Measurements from ENCODE around the gene PCNT. TPM values are rescaled to one million over a fixed set of nuclear protein-coding genes. Genes with fewer than 3 reads are reported as not detected.
A peak's percentile ranks its signal among the peaks of the same experiment; 100 is the strongest.

PCNT gene
- total and polyA plus RNA-seq, 9 of the 15 experiments (the other 6 are each of a cell fraction or from before 2014, with no cell fraction given): 9.1 to 53.5 (median 31.3) TPM

DNA sequence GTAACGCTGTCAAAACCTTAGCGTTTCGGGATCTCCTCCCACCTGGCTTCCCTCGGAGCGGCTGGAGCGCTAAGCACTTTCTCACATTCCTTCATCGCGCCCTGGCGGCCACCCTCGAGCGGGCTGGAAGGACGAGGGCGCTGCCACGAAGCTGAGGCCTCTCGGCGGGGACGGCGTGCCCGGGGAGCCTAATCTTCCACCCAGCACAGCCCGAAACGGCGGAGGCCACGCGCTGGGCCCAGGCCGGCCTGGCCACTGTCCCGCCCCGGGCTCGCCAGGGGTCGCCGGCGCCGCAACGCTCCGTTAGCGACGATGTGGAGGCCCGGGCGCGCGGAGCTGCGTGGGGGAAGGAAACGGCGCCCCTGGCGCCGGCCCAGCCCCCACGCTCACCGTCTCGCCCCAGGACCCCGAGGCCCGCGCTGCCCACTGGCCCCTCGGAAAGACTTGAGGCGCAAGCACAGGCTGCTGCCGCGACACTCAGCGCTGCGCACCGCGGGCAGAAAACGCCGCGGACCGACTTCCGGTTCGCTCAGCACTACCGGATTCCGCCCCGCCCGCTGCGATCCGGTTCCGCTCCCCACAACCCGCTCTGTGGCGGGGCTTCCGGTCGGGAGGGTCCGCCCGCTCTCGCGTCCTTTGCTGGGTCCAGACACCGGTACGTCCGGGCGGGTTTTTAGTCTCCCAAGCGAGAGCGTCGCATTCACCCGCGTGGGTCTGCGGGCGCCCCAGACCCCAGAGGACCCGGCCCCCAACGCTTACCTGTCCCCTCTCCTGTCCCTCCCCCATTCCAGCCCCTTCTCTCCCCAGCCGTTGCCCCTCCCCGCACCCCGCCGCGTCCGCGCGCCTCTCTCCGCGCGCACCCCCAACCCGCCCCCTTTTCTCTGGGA, 38.0 kb upstream of the PCNT start, which contains the start of gene YBEY (continued):
- TF ChIP-seq CBX3 (IDR thresholded peaks at IDR 0.05; ENCODE audit: borderline replicate concordance in 1 of 2, low read length in 2 of 2) (peak in 1 of 2 experiments; percentile 13; a peak in 1 of 3 replicates), SLC30A9 (CRISPR knock-in tag; IDR thresholded peaks at IDR 0.05) (no peak; the same call in 1 of the 2 replicates), HDAC3 (IDR thresholded peaks at IDR 0.05; ENCODE audit: borderline replicate concordance, partially characterized antibody) (no peak), SMAD2 (IDR thresholded peaks at IDR 0.05; ENCODE audit: low read depth, low read length) (no peak), DPF2 (IDR thresholded peaks at IDR 0.05) (0 out of 2 replicates have a peak, but pooled peaks have one; percentile 6), ETV5 (CRISPR knock-in tag; IDR thresholded peaks at IDR 0.05; ENCODE audit: low read depth) (peak; percentile 90), NFIC (IDR thresholded peaks at IDR 0.05) (peak; percentile 54; the same call in 1 of the 2 replicates), ZC3H11A (IDR thresholded peaks at IDR 0.05; ENCODE audit: low read depth, low read length) (peak; percentile 52; the same call in 1 of the 2 replicates), DACH1 (IDR thresholded peaks at IDR 0.05; ENCODE audit: partially characterized antibody) (no peak), MTA1 (IDR thresholded peaks at IDR 0.05; ENCODE audit: borderline replicate concordance) (no peak), MED1 (CRISPR knock-in tag; IDR thresholded peaks at IDR 0.05; ENCODE audit: borderline replicate concordance) (no peak), SMARCC2 (IDR thresholded peaks at IDR 0.05; ENCODE audit: low read depth) (no peak; the same call in 1 of the 2 replicates), CBFA2T3 (IDR thresholded peaks at IDR 0.05) (no peak), ZNF347 (CRISPR knock-in tag; IDR thresholded peaks at IDR 0.05; ENCODE audit: low read depth) (no peak), ZNF354B (CRISPR knock-in tag; IDR thresholded peaks at IDR 0.05) (no peak)
- TF ChIP-seq, protein P1, sequence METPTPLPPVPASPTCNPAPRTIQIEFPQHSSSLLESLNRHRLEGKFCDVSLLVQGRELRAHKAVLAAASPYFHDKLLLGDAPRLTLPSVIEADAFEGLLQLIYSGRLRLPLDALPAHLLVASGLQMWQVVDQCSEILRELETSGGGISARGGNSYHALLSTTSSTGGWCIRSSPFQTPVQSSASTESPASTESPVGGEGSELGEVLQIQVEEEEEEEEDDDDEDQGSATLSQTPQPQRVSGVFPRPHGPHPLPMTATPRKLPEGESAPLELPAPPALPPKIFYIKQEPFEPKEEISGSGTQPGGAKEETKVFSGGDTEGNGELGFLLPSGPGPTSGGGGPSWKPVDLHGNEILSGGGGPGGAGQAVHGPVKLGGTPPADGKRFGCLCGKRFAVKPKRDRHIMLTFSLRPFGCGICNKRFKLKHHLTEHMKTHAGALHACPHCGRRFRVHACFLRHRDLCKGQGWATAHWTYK (CRISPR knock-in tag; IDR thresholded peaks at IDR 0.05): no peak
- TF ChIP-seq, protein P2, sequence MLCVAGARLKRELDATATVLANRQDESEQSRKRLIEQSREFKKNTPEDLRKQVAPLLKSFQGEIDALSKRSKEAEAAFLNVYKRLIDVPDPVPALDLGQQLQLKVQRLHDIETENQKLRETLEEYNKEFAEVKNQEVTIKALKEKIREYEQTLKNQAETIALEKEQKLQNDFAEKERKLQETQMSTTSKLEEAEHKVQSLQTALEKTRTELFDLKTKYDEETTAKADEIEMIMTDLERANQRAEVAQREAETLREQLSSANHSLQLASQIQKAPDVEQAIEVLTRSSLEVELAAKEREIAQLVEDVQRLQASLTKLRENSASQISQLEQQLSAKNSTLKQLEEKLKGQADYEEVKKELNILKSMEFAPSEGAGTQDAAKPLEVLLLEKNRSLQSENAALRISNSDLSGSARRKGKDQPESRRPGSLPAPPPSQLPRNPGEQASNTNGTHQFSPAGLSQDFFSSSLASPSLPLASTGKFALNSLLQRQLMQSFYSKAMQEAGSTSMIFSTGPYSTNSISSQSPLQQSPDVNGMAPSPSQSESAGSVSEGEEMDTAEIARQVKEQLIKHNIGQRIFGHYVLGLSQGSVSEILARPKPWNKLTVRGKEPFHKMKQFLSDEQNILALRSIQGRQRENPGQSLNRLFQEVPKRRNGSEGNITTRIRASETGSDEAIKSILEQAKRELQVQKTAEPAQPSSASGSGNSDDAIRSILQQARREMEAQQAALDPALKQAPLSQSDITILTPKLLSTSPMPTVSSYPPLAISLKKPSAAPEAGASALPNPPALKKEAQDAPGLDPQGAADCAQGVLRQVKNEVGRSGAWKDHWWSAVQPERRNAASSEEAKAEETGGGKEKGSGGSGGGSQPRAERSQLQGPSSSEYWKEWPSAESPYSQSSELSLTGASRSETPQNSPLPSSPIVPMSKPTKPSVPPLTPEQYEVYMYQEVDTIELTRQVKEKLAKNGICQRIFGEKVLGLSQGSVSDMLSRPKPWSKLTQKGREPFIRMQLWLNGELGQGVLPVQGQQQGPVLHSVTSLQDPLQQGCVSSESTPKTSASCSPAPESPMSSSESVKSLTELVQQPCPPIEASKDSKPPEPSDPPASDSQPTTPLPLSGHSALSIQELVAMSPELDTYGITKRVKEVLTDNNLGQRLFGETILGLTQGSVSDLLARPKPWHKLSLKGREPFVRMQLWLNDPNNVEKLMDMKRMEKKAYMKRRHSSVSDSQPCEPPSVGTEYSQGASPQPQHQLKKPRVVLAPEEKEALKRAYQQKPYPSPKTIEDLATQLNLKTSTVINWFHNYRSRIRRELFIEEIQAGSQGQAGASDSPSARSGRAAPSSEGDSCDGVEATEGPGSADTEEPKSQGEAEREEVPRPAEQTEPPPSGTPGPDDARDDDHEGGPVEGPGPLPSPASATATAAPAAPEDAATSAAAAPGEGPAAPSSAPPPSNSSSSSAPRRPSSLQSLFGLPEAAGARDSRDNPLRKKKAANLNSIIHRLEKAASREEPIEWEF (CRISPR knock-in tag; IDR thresholded peaks at IDR 0.05): no peak
- TF ChIP-seq, protein P3, sequence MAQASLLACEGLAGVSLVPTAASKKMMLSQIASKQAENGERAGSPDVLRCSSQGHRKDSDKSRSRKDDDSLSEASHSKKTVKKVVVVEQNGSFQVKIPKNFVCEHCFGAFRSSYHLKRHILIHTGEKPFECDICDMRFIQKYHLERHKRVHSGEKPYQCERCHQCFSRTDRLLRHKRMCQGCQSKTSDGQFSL (CRISPR knock-in tag; IDR thresholded peaks at IDR 0.05): peak; percentile 80
- TF ChIP-seq, protein P3 (tag; IDR thresholded peaks at IDR 0.05): no peak; a peak in 1 of 4 replicates
- TF ChIP-seq, protein P4, sequence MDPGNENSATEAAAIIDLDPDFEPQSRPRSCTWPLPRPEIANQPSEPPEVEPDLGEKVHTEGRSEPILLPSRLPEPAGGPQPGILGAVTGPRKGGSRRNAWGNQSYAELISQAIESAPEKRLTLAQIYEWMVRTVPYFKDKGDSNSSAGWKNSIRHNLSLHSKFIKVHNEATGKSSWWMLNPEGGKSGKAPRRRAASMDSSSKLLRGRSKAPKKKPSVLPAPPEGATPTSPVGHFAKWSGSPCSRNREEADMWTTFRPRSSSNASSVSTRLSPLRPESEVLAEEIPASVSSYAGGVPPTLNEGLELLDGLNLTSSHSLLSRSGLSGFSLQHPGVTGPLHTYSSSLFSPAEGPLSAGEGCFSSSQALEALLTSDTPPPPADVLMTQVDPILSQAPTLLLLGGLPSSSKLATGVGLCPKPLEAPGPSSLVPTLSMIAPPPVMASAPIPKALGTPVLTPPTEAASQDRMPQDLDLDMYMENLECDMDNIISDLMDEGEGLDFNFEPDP (CRISPR knock-in tag; IDR thresholded peaks at IDR 0.05): no peak
